Thoracic aorta (tissue), 2 donors: ENCODE measurements around the gene ABCA1. TPM values are rescaled to one million over a fixed set of nuclear protein-coding genes. Genes with fewer than 3 reads are reported as not detected.

Experiments
- ATAC-seq: fragments of 150-250 bp; one replicate; pipeline ENCODE4 v1.8.0; 2017; ENCODE audit warnings: low read depth; ENCODE audit not compliant: insufficient number of reproducible peaks, low FRiP score
- DNase-seq: peaks from one replicate; pipeline ENCODE4 v3.0.0-alpha.2; 2020; ENCODE audit warnings: low spot score
- H3K27ac ChIP-seq, 2 donors: fragments of 200-600 bp; sonication (generic); 1 replicate in 1 of 2; 2 replicates in 1 of 2; pipeline ENCODE4 v1.5.1; 2016; ENCODE audit warnings: mild to moderate bottlenecking in 2 of 2, moderate library complexity in 2 of 2
- H3K27me3 ChIP-seq: fragments of 200-600 bp; sonication (generic); replicated peaks from 2 replicates; pipeline ENCODE4 v1.6.0; 2016; ENCODE audit warnings: mild to moderate bottlenecking; ENCODE audit not compliant: insufficient read depth
- H3K36me3 ChIP-seq: fragments of 200-600 bp; sonication (generic); one replicate; pipeline ENCODE4 v1.5.1; 2016
- H3K4me1 ChIP-seq, 2 donors: fragments of 200-600 bp; sonication (generic); 1 replicate in 1 of 2; 2 replicates in 1 of 2; pipeline versions ENCODE4 v1.5.1 to v1.6.0; 2016; ENCODE audit warnings: low read depth in 2 of 2, mild to moderate bottlenecking in 1 of 2; ENCODE audit not compliant: control insufficient read depth in 1 of 2
- H3K4me3 ChIP-seq: fragments of 200-600 bp; sonication (generic); 2 replicates; pipeline ENCODE4 v1.5.1; 2016; ENCODE audit warnings: mild to moderate bottlenecking
- H3K9me3 ChIP-seq: fragments of 200-600 bp; sonication (generic); 2 replicates; pipeline ENCODE4 v1.5.1; 2016
- CTCF ChIP-seq: fragments of 200-600 bp; sonication (generic); IDR thresholded peaks from one replicate; pipeline ENCODE4 v1.5.1; 2019; ENCODE audit warnings: antibody characterized with exemption
- total RNA-seq, 2 donors: library from RNA; depleted of rRNA; stranded (reverse); fragments of >200 nt; gene quantifications; one replicate each; pipeline versions ENCODE4 v1.1.0 to v1.2.3, GENCODE V29; 2016

ABCA1 gene
- total RNA-seq, 2 donors from 2014 or later = 48.1 to 79.7 TPM

- DNase-seq (no peak), ATAC-seq (peak; percentile 74)
- Histone ChIP-seq H3K27me3 (no peaks in the 10 kb centered on the region), H3K9me3 (no peaks in the 10 kb centered on the region), H3K27ac (peak overlapping the region in 1 of 2 donors; percentile 16), H3K36me3 (no peaks in the 10 kb centered on the region), H3K4me3 (peak overlapping the region; percentile 11), H3K4me1 (peaks cover 39 to 47% of the 10 kb centered on the region in 2 donors)
- TF ChIP-seq CTCF = no peak
These were observed 20.5 kb downstream of the ABCA1 start for GRCh38 chr9:104907278-104907951.

- ATAC-seq (peak; percentile 51), DNase-seq (peak; percentile 57)
- no peak overlapping the region for H3K4me3 ChIP-seq
- H3K36me3 ChIP-seq = no peaks in the 10 kb centered on the region
- no peak for TF ChIP-seq CTCF
- peaks cover 39 to 47% of the 10 kb centered on the region in 2 donors for H3K4me1 ChIP-seq
- H3K9me3 ChIP-seq = no peaks in the 10 kb centered on the region
- no peaks in the 10 kb centered on the region for H3K27me3 ChIP-seq
- H3K27ac ChIP-seq = peak overlapping the region in 1 of 2 donors; percentile 16
These were observed 21.3 kb downstream of the ABCA1 start for GRCh38 chr9:104906441-104907277.

- no peaks in the 10 kb centered on the region for H3K27me3 ChIP-seq
- no peak for DNase-seq
- no peak for TF ChIP-seq CTCF
- no peaks in the 10 kb centered on the region for H3K9me3 ChIP-seq
- peaks cover 5% of the 10 kb centered on the region for H3K36me3 ChIP-seq
- no peak overlapping the region for H3K4me3 ChIP-seq
- H3K4me1 ChIP-seq = peaks cover 36 to 43% of the 10 kb centered on the region in 2 donors
- ATAC-seq = no peak
- no peak overlapping the region for H3K27ac ChIP-seq
These were observed 22.0 kb downstream of the ABCA1 start for GRCh38 chr9:104905931-104906330.

GRCh38 chr9:104905153-104905901, 22.6 kb downstream of the ABCA1 start:
- peaks cover 30 to 40% of the 10 kb centered on the region in 2 donors for H3K4me1 ChIP-seq
- no peak for ATAC-seq
- TF ChIP-seq CTCF = no peak

GRCh38 chr9:104903609-104904008, 24.3 kb downstream of the ABCA1 start:
- no peak overlapping the region for H3K27ac ChIP-seq
- no peak overlapping the region for H3K4me3 ChIP-seq
- H3K4me1 ChIP-seq = peaks cover 21 to 31% of the 10 kb centered on the region in 2 donors
- H3K27me3 ChIP-seq = no peaks in the 10 kb centered on the region
- peaks cover 5% of the 10 kb centered on the region for H3K36me3 ChIP-seq
- DNase-seq (no peak), ATAC-seq (no peak)
- no peak for TF ChIP-seq CTCF
- no peaks in the 10 kb centered on the region for H3K9me3 ChIP-seq

More at GRCh38 chr9:104905153-104905901, 22.6 kb downstream of the ABCA1 start:
- Histone ChIP-seq H3K4me3 (no peak overlapping the region), H3K9me3 (no peaks in the 10 kb centered on the region), H3K27me3 (no peaks in the 10 kb centered on the region), H3K36me3 (peaks cover 5% of the 10 kb centered on the region), H3K27ac (no peak overlapping the region)
- DNase-seq = no peak
